Measurements from ENCODE around the gene PDZD4. TPM values are rescaled to one million over a fixed set of nuclear protein-coding genes. Genes with fewer than 3 reads are reported as not detected.

Gene PDZD4
- total and polyA plus RNA-seq, 2 of the 4 experiments (the other 2 are of a cell fraction), result under 0.01 to 0.38 TPM

DNA sequence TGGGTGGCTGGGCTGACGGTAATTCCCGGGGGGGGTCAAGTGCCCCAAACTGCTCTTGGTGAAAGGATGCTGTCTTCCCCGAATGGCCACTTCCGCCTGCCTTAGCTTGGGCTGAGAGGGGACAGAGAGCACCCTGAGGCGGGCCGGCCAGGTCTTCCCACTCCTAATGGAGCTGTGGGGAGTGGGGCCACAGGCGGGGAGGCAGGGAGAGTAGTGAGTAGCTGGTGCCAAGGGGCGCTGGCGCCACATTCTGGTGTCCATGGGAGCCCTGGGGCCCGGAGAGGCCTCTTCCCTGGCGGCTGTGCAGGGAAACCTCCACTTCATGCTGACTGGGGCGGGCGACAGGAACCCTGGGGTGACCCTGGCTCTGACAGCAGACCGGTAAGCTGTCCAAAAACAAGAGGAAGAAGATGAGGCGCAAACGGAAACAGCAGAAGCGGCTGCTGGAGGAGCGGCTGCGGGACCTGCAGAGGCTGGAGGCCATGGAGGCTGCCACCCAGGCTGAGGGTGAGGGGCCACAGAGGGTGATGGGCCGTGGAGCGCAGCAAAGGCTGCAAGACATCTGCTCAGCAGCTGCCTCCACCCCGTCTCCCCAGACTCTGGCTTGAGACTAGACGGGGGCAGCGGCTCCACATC lies 46.8 kb downstream of the PDZD4 start:
- Histone ChIP-seq H2BK20ac (ENCODE audit: low read depth, low read length) (no peak overlapping the region), H4K20me1 (ENCODE audit: insufficient read depth, low read length) (no peaks in the 10 kb centered on the region), H3K9ac (ENCODE audit: low read depth, low read length) (no peak overlapping the region), H3K23ac (ENCODE audit: low read depth, low read length) (no peak overlapping the region), H2BK5ac (ENCODE audit: low read depth, low read length, poor library complexity, severe bottlenecking) (no peak overlapping the region), H3K79me1 (ENCODE audit: low read depth in 1 of 2, low read length in 2 of 2) (no peaks in the 10 kb centered on the region), H3K9me1 (ENCODE audit: insufficient read depth, low read length) (no peaks in the 10 kb centered on the region), H2AFZ (replicated peaks; ENCODE audit: low read length, poor library complexity) (no peak overlapping the region), H3K27me3 (ENCODE audit: control insufficient read depth, insufficient read depth, low read length) (no peaks in the 10 kb centered on the region), H3K56ac (ENCODE audit: extremely low read depth, insufficient read depth, low read length) (no peak overlapping the region), H3K4me1 (ENCODE audit: control insufficient read depth, insufficient read depth, low read length) (no peaks in the 10 kb centered on the region), H2BK15ac (ENCODE audit: low read depth, low read length) (no peak overlapping the region), H4K91ac (ENCODE audit: insufficient read depth, low read depth, low read length) (no peak overlapping the region), H3K4me2 (ENCODE audit: low read depth, low read length) (no peak overlapping the region), H3K4me3 (ENCODE audit: insufficient read depth, low read depth, low read length) (no peak overlapping the region), H3K36me3 (ENCODE audit: control insufficient read depth, insufficient read depth, low read length) (peaks cover 14% of the 10 kb centered on the region; the same call in 1 of the 2 replicates), H2AK5ac (ENCODE audit: low read depth, low read length) (no peak overlapping the region), H2AK9ac (replicated peaks; ENCODE audit: low read depth, low read length, poor library complexity) (no peak overlapping the region), H3K18ac (ENCODE audit: low read depth, low read length) (no peak overlapping the region), H3K4ac (ENCODE audit: low read depth, low read length) (no peak overlapping the region), H4K5ac (ENCODE audit: low read depth, low read length) (no peak overlapping the region), H4K8ac (ENCODE audit: low read depth in 2 of 2, low read length in 2 of 2) (no peak overlapping the region), H2BK120ac (ENCODE audit: low read depth, low read length) (no peak overlapping the region), H3K14ac (replicated peaks; ENCODE audit: low read depth, low read length) (no peak overlapping the region), H3K9me3 (ENCODE audit: control insufficient read depth, insufficient read depth, low read length) (no peaks in the 10 kb centered on the region; the same call in 1 of the 2 replicates), H3K27ac (ENCODE audit: insufficient read depth, low read length) (no peak overlapping the region)
- WGBS, 2 experiments (ENCODE audit: extremely low coverage in 2 of 2, insufficient read length in 1 of 2), result 69% methylated on average over 7 of the region's 24 CpGs; no CpG with 5 or more reads in 1 of the 2 experiments
- POLR2A ChIA-PET (ENCODE audit: unreplicated experiment), result no interaction called here
- BruUV-seq (replicated peaks), result no TSS peak
- intact Hi-C loops (cut with micrococcal nuclease) (no loop called here), dilution Hi-C loops (cut with HindIII; ENCODE audit: low sequenced_read_pairs, unreplicated experiment) (no loop called here), in situ Hi-C loops (cut with MboI; ENCODE audit: low sequenced_read_pairs) (no loop called here)
- ATAC-seq (ENCODE audit: low read depth) (no peak), DNase-seq (no peak)
- TF ChIP-seq MAZ (IDR thresholded peaks at IDR 0.05; ENCODE audit: borderline replicate concordance, low read depth, low read length) (no peak), POLR2A (IDR thresholded peaks at IDR 0.05; ENCODE audit: low read depth, low read length) (no peak), CHD1 (IDR thresholded peaks at IDR 0.05; ENCODE audit: low read depth, low read length) (no peak), CEBPB (IDR thresholded peaks at IDR 0.05; ENCODE audit: low read depth, low read length) (no peak), MXI1 (IDR thresholded peaks at IDR 0.05; ENCODE audit: borderline replicate concordance, low read depth, low read length) (no peak), RCOR1 (IDR thresholded peaks at IDR 0.05; ENCODE audit: insufficient replicate concordance, low read length) (no peak), BHLHE40 (IDR thresholded peaks at IDR 0.05; ENCODE audit: low read depth, low read length) (no peak), FOS (IDR thresholded peaks at IDR 0.05; ENCODE audit: low read depth, low read length) (no peak), SMC3 (IDR thresholded peaks at IDR 0.05; ENCODE audit: low read depth, low read length) (no peak), RFX5 (IDR thresholded peaks at IDR 0.05; ENCODE audit: low read depth, low read length) (no peak), NFE2L2 (IDR thresholded peaks at IDR 0.05; ENCODE audit: low read depth, low read length) (no peak)
- TF ChIP-seq, protein P1, sequence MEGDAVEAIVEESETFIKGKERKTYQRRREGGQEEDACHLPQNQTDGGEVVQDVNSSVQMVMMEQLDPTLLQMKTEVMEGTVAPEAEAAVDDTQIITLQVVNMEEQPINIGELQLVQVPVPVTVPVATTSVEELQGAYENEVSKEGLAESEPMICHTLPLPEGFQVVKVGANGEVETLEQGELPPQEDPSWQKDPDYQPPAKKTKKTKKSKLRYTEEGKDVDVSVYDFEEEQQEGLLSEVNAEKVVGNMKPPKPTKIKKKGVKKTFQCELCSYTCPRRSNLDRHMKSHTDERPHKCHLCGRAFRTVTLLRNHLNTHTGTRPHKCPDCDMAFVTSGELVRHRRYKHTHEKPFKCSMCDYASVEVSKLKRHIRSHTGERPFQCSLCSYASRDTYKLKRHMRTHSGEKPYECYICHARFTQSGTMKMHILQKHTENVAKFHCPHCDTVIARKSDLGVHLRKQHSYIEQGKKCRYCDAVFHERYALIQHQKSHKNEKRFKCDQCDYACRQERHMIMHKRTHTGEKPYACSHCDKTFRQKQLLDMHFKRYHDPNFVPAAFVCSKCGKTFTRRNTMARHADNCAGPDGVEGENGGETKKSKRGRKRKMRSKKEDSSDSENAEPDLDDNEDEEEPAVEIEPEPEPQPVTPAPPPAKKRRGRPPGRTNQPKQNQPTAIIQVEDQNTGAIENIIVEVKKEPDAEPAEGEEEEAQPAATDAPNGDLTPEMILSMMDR (conservative IDR thresholded peaks at IDR 0.05; ENCODE audit: low read depth, low read length), result no peak
- TF ChIP-seq, protein P2, sequence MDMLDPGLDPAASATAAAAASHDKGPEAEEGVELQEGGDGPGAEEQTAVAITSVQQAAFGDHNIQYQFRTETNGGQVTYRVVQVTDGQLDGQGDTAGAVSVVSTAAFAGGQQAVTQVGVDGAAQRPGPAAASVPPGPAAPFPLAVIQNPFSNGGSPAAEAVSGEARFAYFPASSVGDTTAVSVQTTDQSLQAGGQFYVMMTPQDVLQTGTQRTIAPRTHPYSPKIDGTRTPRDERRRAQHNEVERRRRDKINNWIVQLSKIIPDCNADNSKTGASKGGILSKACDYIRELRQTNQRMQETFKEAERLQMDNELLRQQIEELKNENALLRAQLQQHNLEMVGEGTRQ (IDR thresholded peaks at IDR 0.05; ENCODE audit: low read depth, low read length), result no peak
- TF ChIP-seq, protein P3, sequence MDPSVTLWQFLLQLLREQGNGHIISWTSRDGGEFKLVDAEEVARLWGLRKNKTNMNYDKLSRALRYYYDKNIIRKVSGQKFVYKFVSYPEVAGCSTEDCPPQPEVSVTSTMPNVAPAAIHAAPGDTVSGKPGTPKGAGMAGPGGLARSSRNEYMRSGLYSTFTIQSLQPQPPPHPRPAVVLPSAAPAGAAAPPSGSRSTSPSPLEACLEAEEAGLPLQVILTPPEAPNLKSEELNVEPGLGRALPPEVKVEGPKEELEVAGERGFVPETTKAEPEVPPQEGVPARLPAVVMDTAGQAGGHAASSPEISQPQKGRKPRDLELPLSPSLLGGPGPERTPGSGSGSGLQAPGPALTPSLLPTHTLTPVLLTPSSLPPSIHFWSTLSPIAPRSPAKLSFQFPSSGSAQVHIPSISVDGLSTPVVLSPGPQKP (IDR thresholded peaks at IDR 0.05; ENCODE audit: borderline replicate concordance, low read depth, low read length), result no peak
- CTCF ChIA-PET, result no interaction called here

Measured in IMR-90 (cell line).